A549 (cell line): Measurements from ENCODE around the gene ZBED5. TPM values are rescaled to one million over a fixed set of nuclear protein-coding genes. Genes with fewer than 3 reads are reported as not detected.
"Not testable (repeated sequence)": the region's sequence is repeated elsewhere in the genome, so short reads cannot be mapped to it uniquely, and the experiment has no call there.

Source experiments
- ATAC-seq, 2 experiments: fragments of 200-7000 bp in 1 of 2; fragments of >200 bp in 1 of 2; cut with Nextera tagmentation in 1 of 2; cut with Tn5 transposase in 1 of 2; 3 replicates each; pipeline versions ENCODE4 v1.8.0 to v1.9.1; 2018 to 2020; ENCODE audit warnings: mild to moderate bottlenecking in 1 of 2, moderate library complexity in 1 of 2
- CTCF ChIA-PET: fragments of 300-600 bp; sonication (Branson Sonifier 250); formaldehyde crosslinking; extraction: SDS; loops from one replicate; lab custom pipeline; 2021; ENCODE audit warnings: antibody characterized with exemption, inconsistent platforms; lab: Yijun Ruan, JAX
- POLR2A ChIA-PET: fragments of 350-600 bp; formaldehyde crosslinking; extraction: SDS; loops from one replicate; lab custom pipeline; 2021; ENCODE audit warnings: antibody characterized with exemption, inconsistent platforms; lab: Yijun Ruan, JAX
- DNase-seq, 2 experiments: peaks; one replicate each; pipeline versions ENCODE4 v3.0.0 to v3.0.0-alpha.2; 2011 to 2016; ENCODE audit warnings: low read depth in 1 of 2, low spot score in 1 of 2
- FAIRE-seq: peaks from 2 replicates; lab custom pipeline; 2011; peaks lifted over from hg19 to GRCh38; lab: Jason Lieb, UNC
- H3K27ac ChIP-seq, 2 experiments: fragments of >200 bp; sonication (Bioruptor Twin); formaldehyde crosslinking; 3 replicates each; pipeline ENCODE4 v1.5.1; 2016 to 2017
- H3K4me1 ChIP-seq: fragments of >200 bp; sonication (Bioruptor Twin); formaldehyde crosslinking; 3 replicates; pipeline ENCODE4 v1.6.1; 2016
- H3K4me2 ChIP-seq: fragments of >200 bp; sonication (Bioruptor Twin); formaldehyde crosslinking; 3 replicates; pipeline ENCODE4 v1.6.1; 2016
- H3K4me3 ChIP-seq: fragments of >200 bp; sonication (Bioruptor Twin); formaldehyde crosslinking; 3 replicates; pipeline ENCODE4 v1.5.1; 2016
- H3K9me3 ChIP-seq: fragments of >200 bp; sonication (Bioruptor Twin); formaldehyde crosslinking; 3 replicates; pipeline ENCODE4 v1.6.1; 2016
- CEBPB ChIP-seq, 2 experiments: fragments of >200 bp in 1 of 2; sonication (Bioruptor Twin) in 1 of 2; formaldehyde crosslinking in 1 of 2; IDR thresholded peaks; 2 replicates each; pipeline ENCODE4 v1.6.1; 2012 to 2016
- EP300 ChIP-seq, 2 experiments: fragments of >200 bp; sonication (Bioruptor Twin); formaldehyde crosslinking; IDR thresholded peaks; 2 replicates in 1 of 2; 3 replicates in 1 of 2; pipeline ENCODE4 v1.6.1; 2016 to 2017
- ESRRA ChIP-seq: fragments of 150-350 bp; IDR thresholded peaks from 2 replicates; pipeline ENCODE4 v1.6.1; 2014; ENCODE audit warnings: mild to moderate bottlenecking, low read length, borderline replicate concordance
- GATA3 ChIP-seq: IDR thresholded peaks from 2 replicates; pipeline ENCODE4 v1.6.1; 2012; ENCODE audit warnings: borderline replicate concordance
- HDAC2 ChIP-seq: fragments of 200-600 bp; sonication (generic); IDR thresholded peaks from 2 replicates; pipeline ENCODE4 v1.6.1; 2016
- HEYL ChIP-seq: fragments of 250-450 bp; sonication (Bioruptor Pico); IDR thresholded peaks from 2 replicates; pipeline ENCODE4 v1.8.0; 2021; ENCODE audit warnings: mild to moderate bottlenecking, moderate library complexity
- HOXB13 ChIP-seq: fragments of 250-450 bp; sonication (Bioruptor Pico); IDR thresholded peaks from 2 replicates; pipeline ENCODE4 v1.5.0; 2020; ENCODE audit warnings: low read depth, mild to moderate bottlenecking, moderate library complexity
- HOXB5 ChIP-seq: fragments of 250-450 bp; sonication (Bioruptor Pico); IDR thresholded peaks from 2 replicates; pipeline ENCODE4 v1.5.0; 2020; ENCODE audit warnings: mild to moderate bottlenecking, moderate library complexity
- NFE2L2 ChIP-seq: fragments of 150-350 bp; conservative IDR thresholded peaks from 2 replicates; pipeline ENCODE4 v1.6.1; 2014; ENCODE audit warnings: low read length
- RAD21 ChIP-seq, 2 experiments: fragments of >200 bp in 1 of 2; sonication (Bioruptor Twin) in 1 of 2; formaldehyde crosslinking in 1 of 2; IDR thresholded peaks in 1 of 2; conservative IDR thresholded peaks in 1 of 2; 2 replicates in 1 of 2; 3 replicates in 1 of 2; pipeline ENCODE4 v1.6.1; 2012 to 2018; ENCODE audit warnings: inconsistent platforms in 1 of 2
- RFX5 ChIP-seq: fragments of 450-650 bp; IDR thresholded peaks from 2 replicates; pipeline ENCODE4 v1.7.1; 2014; ENCODE audit warnings: antibody characterized with exemption, mild to moderate bottlenecking, moderate library complexity
- RNF2 ChIP-seq: fragments of 200-600 bp; sonication (generic); IDR thresholded peaks from 2 replicates; pipeline ENCODE4 v1.6.1; 2016; ENCODE audit warnings: low read depth, mild to moderate bottlenecking, antibody characterized with exemption, moderate library complexity, borderline replicate concordance
- TFCP2L1 ChIP-seq: fragments of 250-450 bp; sonication (Bioruptor Pico); IDR thresholded peaks from 2 replicates; pipeline ENCODE4 v1.5.0; 2021; ENCODE audit warnings: mild to moderate bottlenecking
- WGBS: methylation state at CpG from one replicate; pipeline ENCODE4 v1.1.6; 2017; ENCODE audit errors: missing lambda C conversion rate; 5-methylcytosine and 5-hydroxymethylcytosine counted together
- polyA plus RNA-seq, 4 experiments: library from polyadenylated mRNA; depleted of rRNA in 3 of 4; stranded (reverse); fragments of >200 nt; fragmentation: RNase III in 1 of 4; extraction: RNeasy Plus Mini Kit Qiagen cat#74134 plus additional on column Dnase treatment in 1 of 4; gene quantifications; 2 replicates in 3 of 4; 3 replicates in 1 of 4; pipeline ENCODE4 v1.2.3, GENCODE V29; 2011 to 2017
- TF ChIP-seq, protein P1 (sequence below): fragments of 450-650 bp; IDR thresholded peaks from 2 replicates; pipeline ENCODE4 v1.6.1; 2014; ENCODE audit warnings: antibody characterized with exemption
- TF ChIP-seq, protein P2 (sequence below): fragments of >200 bp; sonication (Bioruptor Twin); formaldehyde crosslinking; IDR thresholded peaks from 3 replicates; pipeline ENCODE4 v1.6.1; 2016
- TF ChIP-seq, protein P3 (sequence below): fragments of 250-450 bp; sonication (Bioruptor Pico); IDR thresholded peaks from 2 replicates; pipeline ENCODE4 v1.5.0; 2021; ENCODE audit warnings: mild to moderate bottlenecking, moderate library complexity, borderline replicate concordance
- TF ChIP-seq, protein P4 (sequence below): fragments of >200 bp; sonication (Bioruptor Twin); formaldehyde crosslinking; IDR thresholded peaks from 3 replicates; pipeline ENCODE4 v1.5.1; 2016
- TF ChIP-seq, protein P5 (sequence below): IDR thresholded peaks from 2 replicates; pipeline ENCODE4 v1.6.1; 2012; ENCODE audit warnings: low read depth, borderline replicate concordance

The ZBED5 gene
- polyA plus RNA-seq, 2 of the 4 experiments (the other 2 are of a cell fraction), result 60.6 to 132 TPM

DNA sequence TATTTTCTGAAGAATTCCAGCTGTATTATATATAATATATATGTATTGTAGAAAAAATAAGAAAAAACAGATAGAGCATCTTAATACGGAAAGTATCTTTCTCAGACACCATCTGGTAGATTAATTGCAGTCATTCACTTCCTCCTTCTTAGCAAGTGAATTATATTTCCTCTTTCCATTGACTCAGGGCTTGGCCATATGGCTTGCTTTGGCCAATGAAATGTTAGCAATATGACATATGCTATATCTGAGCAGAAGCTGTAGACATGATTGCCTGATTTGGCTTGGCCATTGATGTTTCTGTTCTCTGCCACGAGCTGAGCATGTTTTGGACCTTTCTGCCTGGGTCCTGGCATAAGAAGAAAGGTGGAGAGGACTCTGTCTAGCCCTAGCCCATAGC, 34.4 kb upstream of the ZBED5 start:
- Histone ChIP-seq H3K9me3 (0 out of 3 replicates have a peak, but pooled peaks cover 14% of the 10 kb centered on the region), H3K27ac (peak overlapping the region; percentile 76 to 93; a peak in 5 of 6 replicates), H3K4me2 (no peak overlapping the region), H3K4me1 (peaks cover 40% of the 10 kb centered on the region), H3K4me3 (no peak overlapping the region)
- ATAC-seq, result no peak
- no peak for DNase-seq
- ChIA-PET CTCF (interaction anchor here (1.0 to 3.3 kb wide), 2 partner anchors 13 to 100 kb away, joined by 5 to 18 read pairs; no protein-coding TSS in a partner anchor), POLR2A (interaction anchor here (3.9 kb wide), 1 partner anchor 84 kb away, joined by 40 read pairs; the partner anchor contains the start of gene EIF4G2)
- no peak for FAIRE-seq
- TF ChIP-seq, protein P1, sequence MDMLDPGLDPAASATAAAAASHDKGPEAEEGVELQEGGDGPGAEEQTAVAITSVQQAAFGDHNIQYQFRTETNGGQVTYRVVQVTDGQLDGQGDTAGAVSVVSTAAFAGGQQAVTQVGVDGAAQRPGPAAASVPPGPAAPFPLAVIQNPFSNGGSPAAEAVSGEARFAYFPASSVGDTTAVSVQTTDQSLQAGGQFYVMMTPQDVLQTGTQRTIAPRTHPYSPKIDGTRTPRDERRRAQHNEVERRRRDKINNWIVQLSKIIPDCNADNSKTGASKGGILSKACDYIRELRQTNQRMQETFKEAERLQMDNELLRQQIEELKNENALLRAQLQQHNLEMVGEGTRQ, result 0 out of 2 replicates have a peak, but pooled peaks have one; percentile 8
- TF ChIP-seq HDAC2, result no peak
- 86% methylated on average over 2 of the region's 2 CpGs for WGBS

DNA sequence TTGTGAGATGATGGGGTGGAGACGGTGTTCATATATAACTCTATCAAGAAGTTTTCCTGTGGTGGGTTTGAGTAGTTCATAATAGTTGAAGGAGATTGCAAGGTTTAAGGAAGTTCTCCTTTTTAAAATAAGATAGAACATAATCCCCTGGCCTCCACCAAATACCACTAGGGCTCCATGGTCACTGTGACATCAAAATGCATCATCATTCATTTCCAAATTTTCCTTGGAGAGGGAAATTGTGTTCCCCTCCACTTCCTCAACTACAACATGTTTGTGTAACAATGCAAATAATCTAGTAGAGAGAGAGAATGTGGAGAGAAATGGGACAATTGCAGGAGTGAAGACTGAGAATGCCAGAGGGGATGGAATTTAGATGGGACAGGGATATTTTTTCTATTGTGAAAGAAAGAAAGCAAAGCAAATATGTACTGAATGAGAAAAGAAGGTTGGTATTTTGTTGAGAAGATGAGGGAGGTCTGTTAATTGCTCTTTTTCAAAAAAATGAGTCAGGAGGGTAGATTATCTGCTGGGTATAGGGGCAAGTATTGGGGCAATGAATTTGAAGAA, 33.4 kb upstream of the ZBED5 start:
- FAIRE-seq, result peak; percentile 61

DNA sequence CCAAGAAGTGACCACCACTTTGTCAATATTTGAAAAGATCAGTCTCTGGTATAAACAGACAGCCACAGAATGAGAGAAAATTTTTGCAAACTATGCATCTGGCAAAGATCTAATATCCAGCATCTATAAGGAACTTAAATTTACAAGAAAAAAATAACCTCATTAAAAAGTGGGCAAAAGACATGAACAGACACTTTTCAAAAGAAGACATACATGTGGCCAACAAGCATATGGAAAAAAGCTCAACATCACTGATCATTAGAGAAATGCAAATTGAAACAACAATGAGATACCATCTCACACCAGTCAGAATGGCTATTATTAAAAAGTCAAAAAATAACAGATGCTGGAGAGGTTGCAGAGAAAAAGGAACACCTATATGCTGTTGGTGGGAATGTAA, 32.2 kb upstream of the ZBED5 start:
- FAIRE-seq, H3K4me3 ChIP-seq, ATAC-seq, H3K4me2 ChIP-seq, POLR2A ChIA-PET, DNase-seq: not testable (repeated sequence)
- Histone ChIP-seq H3K4me1 (peaks cover 50% of the 10 kb centered on the region), H3K27ac (peak overlapping the region in 1 of 2 experiments; percentile 76; a peak in 3 of 6 replicates), H3K9me3 (0 out of 3 replicates have a peak, but pooled peaks cover 14% of the 10 kb centered on the region)
- CTCF ChIA-PET, result interaction anchor here (1.1 to 1.6 kb wide), 2 partner anchors 11 to 44 kb away, joined by 3 to 8 read pairs; no protein-coding TSS in a partner anchor

More for the DNA sequence above, 33.4 kb upstream of the ZBED5 start:
- H3K4me3 ChIP-seq, result no peak overlapping the region
- no peak for TF ChIP-seq NFE2L2
- TF ChIP-seq, protein P2, sequence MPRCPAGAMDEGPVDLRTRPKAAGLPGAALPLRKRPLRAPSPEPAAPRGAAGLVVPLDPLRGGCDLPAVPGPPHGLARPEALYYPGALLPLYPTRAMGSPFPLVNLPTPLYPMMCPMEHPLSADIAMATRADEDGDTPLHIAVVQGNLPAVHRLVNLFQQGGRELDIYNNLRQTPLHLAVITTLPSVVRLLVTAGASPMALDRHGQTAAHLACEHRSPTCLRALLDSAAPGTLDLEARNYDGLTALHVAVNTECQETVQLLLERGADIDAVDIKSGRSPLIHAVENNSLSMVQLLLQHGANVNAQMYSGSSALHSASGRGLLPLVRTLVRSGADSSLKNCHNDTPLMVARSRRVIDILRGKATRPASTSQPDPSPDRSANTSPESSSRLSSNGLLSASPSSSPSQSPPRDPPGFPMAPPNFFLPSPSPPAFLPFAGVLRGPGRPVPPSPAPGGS, result no peak
- TF ChIP-seq, protein P3, sequence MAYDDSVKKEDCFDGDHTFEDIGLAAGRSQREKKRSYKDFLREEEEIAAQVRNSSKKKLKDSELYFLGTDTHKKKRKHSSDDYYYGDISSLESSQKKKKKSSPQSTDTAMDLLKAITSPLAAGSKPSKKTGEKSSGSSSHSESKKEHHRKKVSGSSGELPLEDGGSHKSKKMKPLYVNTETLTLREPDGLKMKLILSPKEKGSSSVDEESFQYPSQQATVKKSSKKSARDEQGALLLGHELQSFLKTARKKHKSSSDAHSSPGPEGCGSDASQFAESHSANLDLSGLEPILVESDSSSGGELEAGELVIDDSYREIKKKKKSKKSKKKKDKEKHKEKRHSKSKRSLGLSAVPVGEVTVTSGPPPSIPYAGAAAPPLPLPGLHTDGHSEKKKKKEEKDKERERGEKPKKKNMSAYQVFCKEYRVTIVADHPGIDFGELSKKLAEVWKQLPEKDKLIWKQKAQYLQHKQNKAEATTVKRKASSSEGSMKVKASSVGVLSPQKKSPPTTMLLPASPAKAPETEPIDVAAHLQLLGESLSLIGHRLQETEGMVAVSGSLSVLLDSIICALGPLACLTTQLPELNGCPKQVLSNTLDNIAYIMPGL, result no peak
- no peak for TF ChIP-seq RAD21 (conservative IDR thresholded peaks at IDR 0.05 in 1 of 2, IDR thresholded peaks at IDR 0.05 in 1 of 2)
- TF ChIP-seq ESRRA, result no peak
- TF ChIP-seq HOXB13 (CRISPR knock-in tag), result no peak
- TF ChIP-seq CEBPB (IDR thresholded peaks at IDR 0.05), result no peak
- TF ChIP-seq RFX5, result no peak
- 0 out of 3 replicates have a peak, but pooled peaks cover 14% of the 10 kb centered on the region for H3K9me3 ChIP-seq
- peak overlapping the region in 1 of 2 experiments; percentile 93; a peak in 3 of 6 replicates for H3K27ac ChIP-seq
- WGBS, result 95% methylated on average over 1 of the region's 1 CpG
- H3K4me2 ChIP-seq, result no peak overlapping the region
- DNase-seq (no peak), ATAC-seq (no peak)
- ChIA-PET POLR2A (interaction anchor here (3.9 kb wide), 1 partner anchor 83 kb away, joined by 40 read pairs; the partner anchor contains the start of gene EIF4G2), CTCF (interaction anchor here (1.1 kb wide), 1 partner anchor 43 kb away, joined by 3 read pairs; no protein-coding TSS in a partner anchor)
- peaks cover 47% of the 10 kb centered on the region for H3K4me1 ChIP-seq

DNA sequence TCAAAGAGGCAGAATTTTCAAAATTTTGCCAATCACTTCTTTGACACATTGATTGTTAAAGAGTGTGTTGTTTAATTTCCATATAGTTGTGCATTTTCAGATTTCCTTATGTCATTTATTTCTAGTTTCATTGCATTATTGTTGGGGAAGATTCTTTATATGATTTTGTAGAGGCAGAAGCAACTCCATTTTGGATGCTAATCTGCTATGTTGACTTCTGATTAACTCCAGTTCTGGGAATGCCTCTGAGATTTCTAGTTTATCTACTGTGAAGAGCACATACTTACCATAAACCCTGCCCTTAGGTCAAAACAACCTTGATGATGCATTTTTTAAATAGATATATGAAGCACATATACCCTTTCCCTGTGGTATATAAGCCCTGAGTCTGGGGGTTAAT, 29.5 kb upstream of the ZBED5 start:
- H3K4me2 ChIP-seq, result no peak overlapping the region
- ATAC-seq (no peak), FAIRE-seq (peak; percentile 51), DNase-seq (no peak)
- H3K27ac ChIP-seq, result peak overlapping the region; percentile 79 to 85; a peak in 5 of 6 replicates
- H3K4me1 ChIP-seq, result peaks cover 47% of the 10 kb centered on the region
- ChIA-PET POLR2A (interaction anchor here (1.9 to 4.7 kb wide), 3 partner anchors 29 to 78 kb away, joined by 8 to 21 read pairs (median 16); partner anchors contain the start of genes EIF4G2 and ZBED5), CTCF (interaction anchor here (1.2 to 3.4 kb wide), 3 partner anchors 9 to 44 kb away, joined by 3 to 9 read pairs (median 4); no protein-coding TSS in a partner anchor)
- no peak overlapping the region for H3K4me3 ChIP-seq
- H3K9me3 ChIP-seq, result 0 out of 3 replicates have a peak, but pooled peaks cover 14% of the 10 kb centered on the region
- TF ChIP-seq, protein P4, sequence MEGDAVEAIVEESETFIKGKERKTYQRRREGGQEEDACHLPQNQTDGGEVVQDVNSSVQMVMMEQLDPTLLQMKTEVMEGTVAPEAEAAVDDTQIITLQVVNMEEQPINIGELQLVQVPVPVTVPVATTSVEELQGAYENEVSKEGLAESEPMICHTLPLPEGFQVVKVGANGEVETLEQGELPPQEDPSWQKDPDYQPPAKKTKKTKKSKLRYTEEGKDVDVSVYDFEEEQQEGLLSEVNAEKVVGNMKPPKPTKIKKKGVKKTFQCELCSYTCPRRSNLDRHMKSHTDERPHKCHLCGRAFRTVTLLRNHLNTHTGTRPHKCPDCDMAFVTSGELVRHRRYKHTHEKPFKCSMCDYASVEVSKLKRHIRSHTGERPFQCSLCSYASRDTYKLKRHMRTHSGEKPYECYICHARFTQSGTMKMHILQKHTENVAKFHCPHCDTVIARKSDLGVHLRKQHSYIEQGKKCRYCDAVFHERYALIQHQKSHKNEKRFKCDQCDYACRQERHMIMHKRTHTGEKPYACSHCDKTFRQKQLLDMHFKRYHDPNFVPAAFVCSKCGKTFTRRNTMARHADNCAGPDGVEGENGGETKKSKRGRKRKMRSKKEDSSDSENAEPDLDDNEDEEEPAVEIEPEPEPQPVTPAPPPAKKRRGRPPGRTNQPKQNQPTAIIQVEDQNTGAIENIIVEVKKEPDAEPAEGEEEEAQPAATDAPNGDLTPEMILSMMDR, result no peak
- TF ChIP-seq, protein P5, sequence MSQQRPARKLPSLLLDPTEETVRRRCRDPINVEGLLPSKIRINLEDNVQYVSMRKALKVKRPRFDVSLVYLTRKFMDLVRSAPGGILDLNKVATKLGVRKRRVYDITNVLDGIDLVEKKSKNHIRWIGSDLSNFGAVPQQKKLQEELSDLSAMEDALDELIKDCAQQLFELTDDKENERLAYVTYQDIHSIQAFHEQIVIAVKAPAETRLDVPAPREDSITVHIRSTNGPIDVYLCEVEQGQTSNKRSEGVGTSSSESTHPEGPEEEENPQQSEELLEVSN, result no peak
- TF ChIP-seq ESRRA (no peak), HOXB5 (CRISPR knock-in tag) (no peak), EP300 (IDR thresholded peaks at IDR 0.05) (no peak), TFCP2L1 (CRISPR knock-in tag) (no peak), RNF2 (no peak), HEYL (CRISPR knock-in tag) (no peak), GATA3 (no peak)
- TF ChIP-seq, protein P1, result no peak
